Nephron (organoid): ENCODE results near the gene TCF12.

Experiments
- H3K27ac Mint-ChIP-seq, 3 experiments: 2 replicates each; pipeline ENCODE4 v1.8.0; 2020; ENCODE audit warnings: mixed read lengths in 3 of 3, mild to moderate bottlenecking in 2 of 3, moderate library complexity in 1 of 3
- H3K27me3 Mint-ChIP-seq: 2 replicates; pipeline ENCODE4 v1.8.0; 2021; ENCODE audit warnings: low read depth, mild to moderate bottlenecking, moderate library complexity, mixed read lengths
- H3K36me3 Mint-ChIP-seq: 2 replicates; pipeline ENCODE4 v1.8.0; 2020; ENCODE audit warnings: low read depth, mixed read lengths
- H3K4me1 Mint-ChIP-seq: 2 replicates; pipeline ENCODE4 v1.8.0; 2020; ENCODE audit warnings: mixed read lengths
- H3K4me3 Mint-ChIP-seq, 3 experiments: 2 replicates each; pipeline ENCODE4 v1.8.0; 2020; ENCODE audit warnings: mild to moderate bottlenecking in 3 of 3, mixed read lengths in 3 of 3, moderate library complexity in 2 of 3
- H3K9me3 Mint-ChIP-seq: 2 replicates; pipeline ENCODE4 v1.8.0; 2020; ENCODE audit warnings: mixed read lengths
- TF ChIP-seq, protein P1 (sequence below), 3 experiments: fragments of 200-600 bp; sonication (generic); IDR thresholded peaks; one replicate each; pipeline ENCODE4 v1.5.0; 2021; ENCODE audit warnings: antibody characterized with exemption in 3 of 3; ENCODE audit not compliant: unreplicated experiment in 3 of 3

The TCF12 gene

DNA sequence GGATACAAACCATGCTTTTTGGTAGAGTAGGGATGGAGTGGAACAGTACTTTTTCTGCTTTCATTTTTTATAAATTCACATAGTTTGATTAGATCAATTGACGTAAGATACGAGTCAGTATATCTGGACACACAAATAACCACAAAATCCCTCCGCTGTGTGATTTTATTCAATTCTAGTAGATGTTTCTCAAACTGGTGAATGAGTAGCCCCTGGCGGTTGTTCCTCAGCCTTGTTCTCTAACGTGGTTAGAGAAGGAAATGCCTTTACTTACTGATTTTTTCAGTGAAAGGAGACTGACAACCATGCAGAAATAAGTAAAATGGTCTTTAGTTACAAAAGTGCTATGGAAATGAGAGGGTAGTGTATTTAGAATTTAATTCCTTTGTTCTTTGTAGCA, 161.0 kb downstream of the TCF12 start:
- Mint-ChIP-seq H3K27ac (no peak overlapping the region), H3K36me3 (peaks cover 4% of the 10 kb centered on the region), H3K4me1 (peaks cover 26% of the 10 kb centered on the region), H3K27me3 (no peaks in the 10 kb centered on the region), H3K4me3 (no peak overlapping the region), H3K9me3 (no peaks in the 10 kb centered on the region)
- TF ChIP-seq, protein P1, sequence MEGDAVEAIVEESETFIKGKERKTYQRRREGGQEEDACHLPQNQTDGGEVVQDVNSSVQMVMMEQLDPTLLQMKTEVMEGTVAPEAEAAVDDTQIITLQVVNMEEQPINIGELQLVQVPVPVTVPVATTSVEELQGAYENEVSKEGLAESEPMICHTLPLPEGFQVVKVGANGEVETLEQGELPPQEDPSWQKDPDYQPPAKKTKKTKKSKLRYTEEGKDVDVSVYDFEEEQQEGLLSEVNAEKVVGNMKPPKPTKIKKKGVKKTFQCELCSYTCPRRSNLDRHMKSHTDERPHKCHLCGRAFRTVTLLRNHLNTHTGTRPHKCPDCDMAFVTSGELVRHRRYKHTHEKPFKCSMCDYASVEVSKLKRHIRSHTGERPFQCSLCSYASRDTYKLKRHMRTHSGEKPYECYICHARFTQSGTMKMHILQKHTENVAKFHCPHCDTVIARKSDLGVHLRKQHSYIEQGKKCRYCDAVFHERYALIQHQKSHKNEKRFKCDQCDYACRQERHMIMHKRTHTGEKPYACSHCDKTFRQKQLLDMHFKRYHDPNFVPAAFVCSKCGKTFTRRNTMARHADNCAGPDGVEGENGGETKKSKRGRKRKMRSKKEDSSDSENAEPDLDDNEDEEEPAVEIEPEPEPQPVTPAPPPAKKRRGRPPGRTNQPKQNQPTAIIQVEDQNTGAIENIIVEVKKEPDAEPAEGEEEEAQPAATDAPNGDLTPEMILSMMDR (IDR thresholded peaks at IDR 0.05; ENCODE audit: unreplicated experiment in 3 of 3), result no peak

DNA sequence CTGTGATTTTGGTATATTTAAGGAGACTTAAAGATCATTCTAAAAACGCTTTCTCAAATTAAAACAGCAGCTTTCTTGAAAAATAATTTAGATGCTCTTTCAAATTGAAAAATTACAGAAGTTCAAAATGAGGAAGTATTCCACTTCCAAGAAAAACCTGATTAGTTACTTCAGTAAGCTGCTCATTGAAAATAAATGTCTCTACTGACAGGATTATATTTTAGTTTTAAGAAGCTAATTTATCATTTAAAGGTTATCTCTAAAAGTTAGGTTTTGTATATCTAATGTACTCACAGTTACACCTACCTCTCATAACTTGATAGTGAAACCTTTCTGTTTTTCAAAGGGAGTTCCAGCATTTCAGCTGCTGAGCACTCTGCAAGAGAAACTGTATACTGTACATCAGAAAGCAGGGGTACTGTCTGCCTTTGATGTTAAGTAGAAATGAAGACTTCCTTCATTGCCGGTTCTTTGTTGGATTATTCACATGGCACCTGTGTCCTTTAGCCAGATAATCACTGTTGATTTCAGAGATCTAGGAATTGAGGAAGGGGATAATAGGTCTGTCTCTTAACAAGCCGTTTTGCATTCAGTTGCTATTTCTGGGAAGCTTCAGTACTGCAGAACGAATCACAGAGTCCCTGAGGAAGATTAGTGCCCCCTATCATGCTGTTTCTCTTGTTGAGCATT, 161.6 kb downstream of the TCF12 start:
- TF ChIP-seq, protein P1 (IDR thresholded peaks at IDR 0.05; ENCODE audit: unreplicated experiment in 3 of 3), result no peak
- peaks cover 4% of the 10 kb centered on the region for H3K36me3 Mint-ChIP-seq
- H3K9me3 Mint-ChIP-seq, result no peaks in the 10 kb centered on the region
- no peak overlapping the region for H3K4me3 Mint-ChIP-seq
- H3K27me3 Mint-ChIP-seq, result no peaks in the 10 kb centered on the region
- peak overlapping the region in 2 of 3 experiments; percentile 22 to 29 for H3K27ac Mint-ChIP-seq
- H3K4me1 Mint-ChIP-seq, result peaks cover 26% of the 10 kb centered on the region

DNA sequence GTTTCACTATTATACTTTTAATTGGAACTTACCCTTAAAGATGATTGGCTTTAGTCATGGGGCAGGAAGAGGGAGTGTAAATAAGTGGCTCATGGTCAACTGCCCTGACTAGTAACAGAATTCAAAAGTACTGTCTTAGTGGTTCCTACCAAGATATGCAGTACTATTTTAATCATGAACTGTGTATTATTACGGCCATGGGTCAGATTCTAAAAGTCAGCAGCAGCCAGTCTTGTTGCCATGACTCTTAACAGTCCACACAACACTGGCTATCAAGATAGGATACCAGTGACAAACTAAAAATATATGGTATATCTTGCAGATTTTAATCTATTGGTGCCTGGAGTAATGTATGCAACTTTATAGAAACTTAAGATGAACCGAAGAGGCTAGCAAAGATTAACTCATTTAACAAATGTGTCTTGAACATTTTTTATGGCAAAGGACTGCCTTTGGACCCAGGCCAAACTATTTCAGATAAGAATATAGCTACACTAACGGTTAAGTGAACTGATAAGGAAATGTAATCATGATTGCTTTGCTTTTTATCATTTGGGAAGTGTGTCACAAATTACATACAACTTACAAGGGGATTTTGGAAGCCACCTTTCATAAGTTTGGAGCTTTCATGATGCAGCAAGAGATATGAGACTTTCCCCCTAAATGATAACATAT, 163.7 kb downstream of the TCF12 start:
- no peaks in the 10 kb centered on the region for H3K9me3 Mint-ChIP-seq
- TF ChIP-seq, protein P1 (IDR thresholded peaks at IDR 0.05; ENCODE audit: unreplicated experiment in 3 of 3), result no peak
- peaks cover 26% of the 10 kb centered on the region for H3K4me1 Mint-ChIP-seq

DNA sequence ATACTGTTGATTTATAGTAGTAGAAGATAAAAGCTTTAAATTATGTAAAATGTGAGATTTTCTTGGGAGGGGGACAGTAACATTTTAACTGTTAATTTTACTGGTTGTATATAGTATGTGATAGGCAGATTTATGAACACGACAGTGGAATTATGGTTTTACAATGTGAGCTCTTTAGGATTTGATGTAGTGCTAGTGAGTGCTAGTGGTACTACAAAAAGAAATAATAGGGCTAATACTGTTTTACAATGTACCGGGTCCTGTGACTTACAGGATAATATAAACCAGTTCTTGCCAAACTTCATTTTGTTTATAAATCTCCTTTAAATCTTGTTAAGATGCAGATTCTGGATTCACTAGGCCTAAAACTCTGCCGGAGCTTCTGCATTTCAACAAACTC, 165.7 kb downstream of the TCF12 start:
- TF ChIP-seq, protein P1 (IDR thresholded peaks at IDR 0.05; ENCODE audit: unreplicated experiment in 3 of 3), result no peak
- Mint-ChIP-seq H3K36me3 (no peaks in the 10 kb centered on the region), H3K9me3 (no peaks in the 10 kb centered on the region), H3K4me1 (peaks cover 26% of the 10 kb centered on the region), H3K27ac (no peak overlapping the region), H3K27me3 (no peaks in the 10 kb centered on the region), H3K4me3 (no peak overlapping the region)

More for the DNA sequence above, 163.7 kb downstream of the TCF12 start:
- Mint-ChIP-seq H3K36me3 (peaks cover 4% of the 10 kb centered on the region), H3K27ac (peak overlapping the region in 2 of 3 experiments; percentile 40 to 51), H3K4me3 (no peak overlapping the region), H3K27me3 (no peaks in the 10 kb centered on the region)

DNA sequence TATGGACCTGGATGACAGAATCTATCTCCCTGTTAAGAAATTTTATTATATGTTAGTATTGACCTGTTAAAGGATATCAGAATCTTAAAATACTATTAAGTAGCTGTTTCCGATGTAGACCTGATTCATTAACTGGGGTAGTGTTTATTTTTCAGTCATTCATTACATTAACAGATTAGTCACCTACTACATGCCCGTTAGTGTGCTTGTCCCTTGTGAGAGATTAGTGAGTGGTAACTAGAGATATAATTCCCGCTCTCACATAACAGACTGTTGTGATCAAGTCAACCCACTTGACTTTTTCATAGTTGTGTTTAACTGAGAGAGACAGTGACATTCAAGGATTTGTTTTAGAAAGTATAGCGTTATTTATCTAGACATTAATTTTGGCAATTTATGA, 166.8 kb downstream of the TCF12 start:
- H3K4me3 Mint-ChIP-seq, result no peak overlapping the region
- H3K9me3 Mint-ChIP-seq, result no peaks in the 10 kb centered on the region
- no peak overlapping the region for H3K27ac Mint-ChIP-seq
- H3K4me1 Mint-ChIP-seq, result peaks cover 23% of the 10 kb centered on the region
- H3K27me3 Mint-ChIP-seq, result no peaks in the 10 kb centered on the region
- TF ChIP-seq, protein P1 (IDR thresholded peaks at IDR 0.05; ENCODE audit: unreplicated experiment in 3 of 3), result no peak
- H3K36me3 Mint-ChIP-seq, result no peaks in the 10 kb centered on the region
